ENCODE measurements around the gene ZBTB22.
"Not testable (repeated sequence)": the region's sequence is repeated elsewhere in the genome, so short reads cannot be mapped to it uniquely, and the experiment has no call there.

The ZBTB22 gene

DNA sequence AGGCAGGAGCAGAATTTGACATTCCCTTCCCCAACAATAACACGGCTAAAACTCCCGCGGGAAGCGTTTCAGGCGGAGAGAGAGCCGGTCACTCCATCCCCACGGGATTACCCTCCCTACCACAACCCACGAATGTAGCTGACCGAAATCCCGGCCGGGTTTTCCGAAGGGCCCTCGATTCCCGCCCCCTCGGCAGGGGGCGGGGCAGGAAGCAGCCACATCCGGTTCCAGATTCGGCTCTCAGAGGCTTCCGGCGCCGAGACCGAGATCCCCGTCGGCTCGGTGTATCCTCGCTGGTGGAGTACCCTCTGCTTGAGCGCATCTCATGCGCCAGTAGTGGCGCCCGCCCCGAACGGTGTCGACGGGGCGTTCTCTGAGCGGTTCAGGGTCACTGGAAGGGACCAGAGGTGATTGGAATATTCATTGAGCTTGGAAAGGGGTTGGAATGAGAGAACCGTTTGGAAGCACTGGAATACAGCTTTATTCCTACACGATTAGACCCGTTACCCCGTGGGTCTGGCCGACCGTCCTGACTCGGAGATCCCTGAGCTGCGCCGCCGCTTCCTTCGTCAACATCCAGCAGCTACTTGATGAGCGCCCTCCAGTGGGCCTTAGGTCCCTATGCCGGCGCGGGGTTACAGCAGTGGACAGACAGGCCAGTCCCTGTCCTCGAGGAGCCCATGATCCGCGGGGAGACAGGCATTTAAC lies 18.2 kb downstream of the ZBTB22 start:
- peak; percentile 90 for DNase-seq

DNA sequence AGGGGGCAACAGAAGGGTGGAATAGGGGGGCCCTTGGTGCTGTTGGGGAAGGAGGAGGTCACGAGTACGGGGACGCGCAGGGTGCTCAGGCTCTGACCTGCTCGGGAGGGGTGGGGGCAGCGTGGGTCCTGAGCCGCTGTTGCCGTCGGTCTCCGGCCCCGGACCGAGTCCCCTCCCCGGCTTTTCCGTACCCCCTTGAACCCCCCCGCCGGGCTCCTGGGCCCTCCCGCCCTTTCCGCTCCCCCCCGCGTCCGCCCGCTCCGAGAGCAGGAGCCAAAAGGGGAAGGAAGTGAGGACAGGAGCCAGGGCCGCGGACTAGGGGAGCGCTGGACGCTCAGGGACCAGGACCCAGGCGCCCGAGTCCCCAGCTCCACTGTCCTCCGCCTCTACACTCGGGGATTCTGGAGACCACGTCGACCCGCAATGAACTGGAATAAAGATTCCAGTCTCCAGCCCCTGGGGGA lies 18.7 kb downstream of the ZBTB22 start, which contains the start of gene RGL2:
Gene RGL2 (minus strand): TSS at position 170 of the 464 bp plus-strand sequence. CDS start 332 bp downstream, outside the sequence.
- peak; percentile 59 for DNase-seq

DNA sequence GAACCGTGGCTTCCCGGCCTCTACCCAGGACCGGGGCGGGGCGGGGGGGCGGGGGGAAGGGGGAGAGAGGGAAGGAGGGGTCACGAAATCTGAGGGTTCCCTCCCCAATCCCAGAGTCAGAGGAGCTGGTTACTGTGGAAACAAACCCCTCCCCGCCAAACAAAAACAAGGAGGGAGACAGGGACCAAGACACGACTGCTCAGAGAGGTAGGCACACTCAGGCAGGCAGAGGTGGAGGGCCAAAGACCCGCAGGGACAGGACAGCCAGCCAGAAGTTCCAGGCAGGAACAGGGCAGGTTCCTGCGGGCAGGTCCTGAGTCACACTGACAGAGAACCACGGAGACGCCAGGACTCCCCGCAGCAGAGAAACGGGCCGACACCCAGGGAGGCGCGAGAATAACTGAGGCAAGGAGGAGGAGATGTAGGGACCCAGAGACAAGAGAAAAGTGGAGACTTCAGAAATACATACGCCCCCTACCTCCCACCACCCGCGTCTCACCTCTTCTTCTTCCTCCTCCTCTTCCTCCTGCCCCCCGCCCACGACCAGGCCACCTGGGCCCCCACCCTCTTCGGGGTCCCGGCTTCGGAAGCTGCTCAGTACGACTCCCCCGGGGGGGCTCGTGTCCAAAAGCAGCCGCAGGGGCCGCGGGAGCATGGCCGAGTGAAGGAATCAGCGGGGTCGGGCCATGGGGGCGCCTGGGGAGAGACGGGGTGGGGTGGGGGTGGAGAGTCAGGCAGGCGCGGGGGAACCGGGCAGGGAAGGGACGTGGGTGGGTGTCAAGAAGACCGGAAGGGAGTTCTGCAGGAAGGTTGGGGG lies 19.4 kb downstream of the ZBTB22 start:
- peak; percentile 13 for DNase-seq

DNA sequence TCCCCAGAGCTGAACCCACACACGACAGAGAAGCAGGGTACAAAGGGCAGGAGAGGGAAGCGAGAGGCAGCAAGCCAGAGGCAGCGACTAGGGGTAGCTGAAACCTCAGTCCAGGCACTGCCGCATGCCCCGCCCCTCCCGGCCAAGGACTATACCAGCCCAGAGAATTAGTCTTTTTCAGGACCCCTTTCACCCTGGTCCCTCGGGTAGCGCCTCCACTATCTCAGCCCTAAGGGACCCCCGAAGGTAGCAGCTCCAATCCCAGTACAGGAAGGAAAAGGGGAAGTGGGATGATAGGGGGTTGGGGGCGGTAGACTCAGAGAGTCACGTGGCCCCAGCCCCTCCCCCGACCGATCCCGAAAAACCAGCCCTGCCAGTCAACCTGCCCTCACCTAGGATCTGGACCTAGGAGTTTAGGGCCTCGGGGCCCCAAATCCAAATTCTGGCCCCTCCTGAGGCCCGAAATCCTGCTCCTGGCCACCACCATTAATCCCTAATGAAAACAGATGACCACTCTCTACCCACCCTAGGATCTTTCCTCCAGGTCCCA lies 20.1 kb downstream of the ZBTB22 start:
- DNase-seq, result no peak

DNA sequence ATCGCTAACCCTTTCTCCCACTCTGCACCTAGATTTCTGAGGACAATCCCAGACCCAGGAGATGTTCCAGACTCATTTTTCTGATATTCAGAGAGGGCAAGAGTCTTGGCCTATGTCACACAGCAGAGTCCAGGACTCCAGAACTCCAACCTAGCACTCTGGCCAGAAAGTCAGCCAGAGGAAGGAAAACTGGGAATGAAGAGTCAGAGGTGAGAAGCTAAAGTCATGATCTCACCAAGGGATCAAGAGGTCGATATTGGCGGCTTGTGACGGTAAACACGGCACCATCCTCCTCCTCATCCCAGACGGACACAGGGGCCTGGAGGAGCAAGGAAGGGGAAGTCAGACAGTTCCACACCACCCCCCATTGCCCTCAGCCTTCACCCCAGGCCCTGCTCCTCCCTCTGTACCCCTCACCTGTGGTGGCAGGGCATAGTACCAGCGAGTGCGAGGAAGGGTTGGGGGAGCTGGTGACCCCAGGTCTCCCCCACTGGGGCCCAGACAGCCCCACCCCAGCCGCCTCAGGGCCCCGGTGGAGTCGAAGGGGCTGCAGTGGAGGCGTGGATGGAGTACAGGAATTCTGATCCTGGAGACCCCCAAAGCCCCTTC lies 20.6 kb downstream of the ZBTB22 start:
- DNase-seq, result no peak

DNA sequence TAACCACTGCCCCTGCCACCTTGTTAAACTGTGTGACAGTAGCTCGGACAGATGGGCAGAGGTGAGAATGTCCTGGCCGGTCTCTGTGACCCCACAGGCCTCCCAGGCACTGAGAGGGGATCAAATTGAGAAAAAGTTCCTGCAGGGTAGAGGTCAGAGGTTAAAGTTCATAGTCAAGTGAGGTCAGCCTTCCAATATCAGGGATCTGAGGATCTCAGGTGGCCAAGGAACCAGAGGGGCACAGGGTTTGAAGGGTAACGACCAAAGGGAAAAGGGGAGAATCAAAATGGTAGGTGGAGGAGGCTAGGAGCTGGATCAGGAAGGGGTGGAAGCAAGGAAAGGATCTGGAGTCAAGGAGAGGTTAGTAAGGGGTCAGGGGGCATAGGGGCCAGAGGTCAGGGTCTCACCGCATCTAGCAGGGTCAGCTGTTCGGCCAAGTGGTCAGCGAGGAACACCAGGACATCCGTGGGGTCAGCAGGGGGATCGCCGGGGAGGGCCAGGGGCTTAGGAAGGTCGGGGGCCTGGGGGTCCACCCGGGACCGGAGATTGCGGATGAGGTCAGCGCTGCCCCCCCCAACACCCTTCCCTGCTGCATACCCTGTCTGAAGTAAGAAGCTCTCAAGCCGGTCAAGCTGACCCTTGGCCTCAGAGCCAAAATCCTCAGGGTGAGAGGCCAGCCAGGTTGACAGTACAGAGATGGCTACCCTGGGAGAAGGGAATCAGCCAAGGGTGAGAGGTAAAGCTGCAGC lies 21.7 kb downstream of the ZBTB22 start:
- no peak for DNase-seq

DNA sequence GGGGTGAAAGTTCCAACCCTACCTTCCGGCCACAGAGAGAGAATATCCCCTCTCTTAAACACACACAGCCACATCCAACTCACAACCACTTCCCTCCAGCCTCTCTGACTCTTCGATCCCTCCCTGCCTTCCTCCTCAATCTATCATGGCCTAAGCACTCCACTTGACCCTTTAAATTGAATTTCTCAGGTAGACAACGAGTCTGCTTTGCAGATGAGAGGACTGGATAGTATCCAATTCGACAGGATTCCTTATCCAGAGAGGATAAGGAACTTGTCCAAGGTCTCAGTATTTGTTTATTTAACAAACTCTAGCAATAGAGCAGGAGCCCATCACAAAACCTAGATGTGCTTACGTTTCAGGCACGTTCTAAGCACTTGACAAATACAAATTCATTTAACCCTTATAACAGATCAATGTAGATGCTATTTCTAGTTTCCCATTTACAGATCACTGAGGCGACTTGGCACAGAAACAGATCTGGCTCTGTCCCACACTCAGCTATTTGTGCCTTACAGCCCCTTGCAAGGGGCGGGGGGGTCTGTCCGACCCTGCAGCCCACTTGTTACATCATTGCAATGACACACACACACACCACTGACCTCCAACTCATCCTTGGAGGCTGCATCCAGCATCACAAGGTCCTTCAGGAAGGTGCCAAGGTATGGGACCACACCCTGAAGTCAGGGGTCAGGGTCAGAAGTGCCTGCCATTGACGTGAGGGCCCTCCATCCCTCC lies 23.3 kb downstream of the ZBTB22 start:
- DNase-seq, result no peak

DNA sequence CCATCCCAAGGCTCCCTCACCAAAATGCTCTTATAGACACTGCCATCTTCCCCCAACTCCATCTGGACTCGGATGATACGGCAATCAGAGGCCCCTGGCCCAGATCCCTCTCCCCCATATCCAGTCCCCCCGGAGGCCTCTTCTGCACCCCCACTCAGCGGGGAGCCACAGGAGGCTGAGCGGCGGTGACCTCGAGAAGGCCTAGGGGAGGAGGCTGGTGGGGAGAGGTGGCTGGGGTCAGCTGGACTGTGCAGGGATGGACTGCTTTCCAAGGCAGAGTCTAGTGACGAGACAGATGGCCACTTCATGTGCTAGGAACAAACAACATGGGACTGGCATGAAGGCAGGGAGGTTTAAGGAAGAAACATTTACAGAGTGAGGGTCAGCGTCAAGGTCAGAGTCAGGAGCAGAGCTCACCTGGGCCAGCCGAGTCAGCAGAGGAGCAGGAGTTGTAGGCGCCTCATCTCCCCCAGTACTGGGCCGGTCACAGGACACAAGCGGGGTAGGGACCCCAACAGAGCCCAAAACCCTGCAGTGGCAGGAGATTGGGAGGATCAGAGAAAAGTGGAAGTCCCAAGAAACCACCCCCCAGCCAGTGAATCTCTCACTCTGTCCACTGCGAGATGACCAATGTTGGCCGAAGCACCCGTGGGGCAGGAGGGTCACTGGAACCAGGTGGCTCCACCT lies 24.4 kb downstream of the ZBTB22 start:
- DNase-seq, result no peak

DNA sequence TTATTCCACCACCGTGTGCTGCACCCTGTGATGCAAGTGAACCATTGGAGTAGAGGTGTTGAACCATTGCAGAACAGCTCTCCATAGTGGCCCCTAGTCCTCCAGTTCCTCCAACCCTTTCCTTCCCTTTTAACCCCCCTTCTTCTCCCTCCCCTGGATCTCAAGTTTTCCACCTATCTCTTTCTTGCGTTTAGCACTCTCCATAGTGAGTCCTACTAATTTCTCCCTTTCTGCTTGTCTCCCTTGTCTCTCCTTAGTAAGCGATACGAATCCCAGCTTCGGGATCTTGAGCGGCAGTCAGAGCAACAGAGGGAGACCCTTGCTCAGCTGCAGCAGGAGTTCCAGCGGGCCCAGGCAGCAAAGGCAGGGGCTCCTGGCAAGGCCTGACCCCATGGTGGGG lies 27.1 kb downstream of the ZBTB22 start:
- DNase-seq, result no peak

DNA sequence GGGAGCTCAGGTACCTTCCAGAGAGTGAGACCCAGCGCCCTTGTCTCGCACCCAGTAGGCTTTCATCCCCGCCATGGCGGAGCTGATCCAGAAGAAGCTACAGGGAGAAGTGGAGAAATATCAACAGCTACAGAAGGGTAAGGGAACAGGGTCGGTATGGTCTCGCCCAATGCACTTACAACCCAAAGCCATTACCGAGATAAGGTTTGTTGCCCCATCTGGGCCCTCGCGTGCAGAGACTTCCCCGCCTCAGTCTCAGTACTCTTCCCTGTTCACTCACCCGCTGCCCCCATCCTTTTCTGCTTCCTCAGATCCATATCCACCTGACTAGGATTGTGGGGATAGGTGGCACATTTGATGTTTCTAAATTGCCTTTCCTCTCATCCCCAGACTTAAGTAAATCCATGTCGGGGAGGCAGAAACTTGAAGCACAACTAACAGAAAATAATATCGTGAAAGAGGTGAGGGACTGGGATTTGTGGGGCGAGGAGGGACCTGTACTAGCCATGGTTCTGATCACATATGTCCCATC lies 27.7 kb downstream of the ZBTB22 start:
- DNase-seq, result no peak

DNA sequence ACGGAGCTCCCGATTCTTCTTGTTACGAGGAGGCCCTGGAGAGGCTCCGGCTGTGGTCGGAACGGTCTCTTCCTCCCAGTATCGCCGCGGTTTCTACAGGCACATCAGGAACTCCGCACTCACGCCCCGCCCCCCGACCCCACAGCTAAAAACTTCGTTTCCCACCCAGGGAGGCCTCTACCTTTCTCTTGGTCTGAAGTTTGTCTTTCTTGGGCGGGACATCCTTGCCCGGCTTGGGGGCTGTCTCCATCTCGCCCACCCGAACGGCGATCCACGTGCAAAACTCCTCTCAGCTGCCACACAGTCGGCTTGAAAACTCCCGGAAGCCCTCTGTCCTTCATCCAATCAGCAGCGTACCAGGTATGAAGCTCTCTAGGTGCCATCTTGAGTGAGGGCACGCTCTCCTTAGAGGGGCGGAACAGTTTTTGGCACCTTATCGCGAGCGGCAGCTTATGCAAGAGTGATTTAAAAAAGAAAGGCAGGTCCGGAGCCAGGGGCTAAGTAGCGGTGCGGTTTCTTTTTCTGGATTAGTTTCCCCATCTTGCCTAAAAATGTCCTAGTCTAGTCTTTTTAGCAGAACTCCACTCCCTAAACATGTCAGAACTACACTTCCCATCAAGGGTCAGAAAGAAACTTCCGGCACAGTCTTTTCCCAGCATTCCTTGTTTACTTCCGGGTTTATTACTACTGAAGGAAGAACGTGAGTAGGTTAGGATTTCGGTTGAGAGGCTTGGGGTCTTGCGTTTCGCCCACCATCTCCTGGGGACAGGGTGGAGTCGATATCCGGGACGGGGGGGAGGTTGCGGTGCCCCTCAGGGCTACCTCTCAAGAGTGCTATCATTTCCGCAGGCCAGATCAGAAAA lies 28.4 kb downstream of the ZBTB22 start, which contains the start of the genes PFDN6 and WDR46:
Gene PFDN6 (plus strand): TSS at position 681 of the 863 bp plus-strand sequence. CDS start 256 bp downstream, outside the sequence.
Gene WDR46 (minus strand): TSS at position 319 of the 863 bp plus-strand sequence. CDS start 69 bp downstream, at position 250.
- DNase-seq, result peak; percentile 97

DNA sequence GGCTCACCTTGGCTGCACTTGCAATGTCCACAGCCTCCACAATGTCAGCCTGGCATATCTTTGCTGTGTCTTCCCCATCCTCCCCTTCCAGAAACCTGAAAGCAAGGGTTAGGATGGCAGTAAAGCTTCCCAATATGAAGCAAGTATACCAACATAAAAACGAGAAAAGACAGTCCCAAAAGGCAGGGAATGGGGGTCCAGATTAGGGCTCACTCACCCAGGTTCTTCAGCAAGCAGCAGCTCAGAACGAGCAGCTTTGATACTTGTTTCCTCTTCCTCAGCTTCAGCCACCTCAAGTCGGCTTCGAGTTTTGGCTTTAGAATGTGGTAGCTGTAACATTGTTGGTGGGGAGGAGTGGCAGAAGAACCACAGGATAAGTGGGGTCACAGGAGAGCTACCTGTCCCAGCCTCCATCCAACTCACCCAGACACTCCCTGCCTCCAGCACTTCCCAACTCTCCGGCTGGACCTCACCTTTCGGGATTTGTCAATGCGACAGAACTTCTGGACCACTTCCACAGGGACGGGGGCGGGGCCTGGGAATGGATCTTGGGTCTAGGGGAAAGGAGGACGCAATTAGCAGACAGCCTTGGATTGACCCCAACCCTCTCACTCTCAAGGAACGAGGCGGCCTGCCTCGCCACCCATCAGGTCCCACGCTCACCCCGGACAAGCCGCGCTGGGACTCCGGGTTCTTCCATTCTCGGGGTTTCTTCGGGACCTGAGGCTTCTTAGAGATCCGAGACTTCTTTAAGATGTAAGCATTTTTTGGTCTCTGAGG lies 29.2 kb downstream of the ZBTB22 start:
- DNase-seq, result no peak

DNA sequence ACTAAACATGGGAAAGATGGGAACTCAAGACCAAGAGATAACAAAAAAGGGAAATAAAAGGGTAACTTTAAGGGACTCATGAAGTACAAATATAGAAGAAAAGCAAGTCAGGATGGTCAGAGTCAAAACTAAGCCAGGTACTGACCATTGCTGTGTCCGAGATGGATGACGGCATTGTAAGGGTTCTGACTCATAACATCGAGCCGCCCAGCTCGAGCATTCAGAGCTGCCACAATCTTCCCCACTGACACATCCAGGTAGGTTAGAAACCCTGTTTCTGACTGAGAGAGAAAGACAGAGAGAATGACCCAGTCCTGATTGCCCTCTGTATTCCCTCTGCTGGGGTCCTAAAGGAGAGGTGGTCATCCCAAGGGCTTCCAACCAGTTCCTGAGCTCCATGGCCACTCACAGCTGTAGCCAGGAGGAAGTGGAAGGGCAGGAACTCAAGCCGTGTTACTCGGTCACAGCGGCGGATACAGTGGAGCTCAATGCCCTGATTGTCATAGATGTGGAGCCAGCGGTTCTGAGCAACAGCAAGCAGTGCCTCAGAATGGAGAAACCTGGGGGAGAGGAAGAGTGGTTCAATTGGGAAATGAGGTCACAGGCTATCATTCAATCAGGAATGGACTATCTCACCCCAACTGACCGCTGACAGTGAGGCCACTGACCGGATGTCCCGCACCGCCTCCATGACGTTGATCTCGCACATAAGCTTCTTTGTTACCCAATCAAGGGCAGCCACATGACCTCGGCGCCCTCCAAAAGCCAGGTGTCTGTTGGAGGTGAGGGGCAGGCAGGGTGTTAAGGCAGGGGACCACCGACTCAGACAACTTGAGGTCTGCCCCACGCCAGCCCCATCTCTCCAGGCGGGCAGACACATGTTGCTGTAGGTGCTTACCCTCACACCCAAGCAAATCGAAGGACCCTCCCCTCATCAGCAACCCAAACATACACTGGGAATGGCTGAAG lies 30.3 kb downstream of the ZBTB22 start:
- DNase-seq, result no peak

DNA sequence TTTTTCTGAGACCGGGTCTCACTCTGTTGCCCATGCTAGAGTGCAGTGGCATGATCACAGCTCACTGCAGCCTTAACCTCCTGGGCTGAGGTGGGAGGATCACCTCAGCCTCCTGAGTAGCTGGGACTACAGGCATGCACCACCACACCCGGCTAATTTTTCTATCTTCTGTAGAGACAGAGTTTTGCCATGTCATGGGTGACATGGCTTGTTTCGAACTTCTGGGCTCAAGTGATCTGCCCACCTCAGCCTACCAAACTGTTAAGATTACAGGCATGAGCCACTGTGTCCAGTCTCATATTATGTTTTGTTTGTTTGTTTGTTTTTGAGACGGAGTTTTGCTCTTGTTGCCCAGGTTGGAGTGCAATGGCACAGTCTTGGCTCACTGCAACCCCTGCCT lies 32.3 kb downstream of the ZBTB22 start:
- DNase-seq, result not testable (repeated sequence)

DNA sequence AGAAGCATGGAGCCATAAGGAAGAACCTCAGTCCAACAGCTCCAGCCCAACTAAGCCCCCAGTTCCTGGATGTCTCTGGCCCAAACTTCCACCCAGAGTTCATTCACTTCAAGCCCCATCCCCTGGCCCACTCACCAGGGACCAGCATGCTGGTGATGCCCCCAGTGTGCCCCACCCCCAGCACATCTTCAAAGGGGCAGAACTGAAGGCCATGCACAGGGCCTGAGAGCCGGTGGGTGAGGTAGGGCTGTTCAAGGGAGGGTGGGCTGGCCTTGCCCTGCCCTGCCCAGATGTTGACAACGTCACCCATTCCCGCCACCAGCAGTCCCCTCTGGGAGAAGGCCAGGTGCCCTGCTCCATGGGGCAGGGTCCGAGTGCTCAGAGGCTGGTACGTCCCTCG lies 37.0 kb downstream of the ZBTB22 start:
- no peak for DNase-seq

DNA sequence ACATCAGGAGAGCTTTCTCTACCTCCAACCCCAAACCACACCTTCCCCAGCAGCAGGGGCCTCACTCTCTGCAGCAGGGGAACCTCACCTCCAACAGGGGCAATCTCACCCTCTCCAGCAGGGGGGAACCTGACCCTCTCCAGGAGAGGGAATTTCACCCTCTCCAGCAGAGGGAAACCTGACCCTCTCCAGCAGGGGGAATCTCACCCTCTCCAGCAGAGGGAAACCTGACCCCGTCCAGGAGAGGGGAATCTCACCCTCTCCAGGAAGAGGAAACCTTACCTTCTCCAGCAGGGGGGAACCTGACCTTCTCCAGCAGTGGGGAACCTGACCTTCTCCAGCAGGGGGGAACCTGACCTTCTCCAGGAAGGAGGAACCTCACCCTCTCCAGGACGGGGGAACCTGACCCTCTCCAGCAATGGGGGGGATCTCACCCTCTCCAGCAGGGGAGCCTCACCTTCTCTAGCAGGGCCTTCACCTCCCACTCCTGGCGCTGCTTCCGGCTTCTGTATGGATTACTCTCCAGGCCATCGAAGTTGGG lies 37.5 kb downstream of the ZBTB22 start:
- peak; percentile 75 for DNase-seq

DNA sequence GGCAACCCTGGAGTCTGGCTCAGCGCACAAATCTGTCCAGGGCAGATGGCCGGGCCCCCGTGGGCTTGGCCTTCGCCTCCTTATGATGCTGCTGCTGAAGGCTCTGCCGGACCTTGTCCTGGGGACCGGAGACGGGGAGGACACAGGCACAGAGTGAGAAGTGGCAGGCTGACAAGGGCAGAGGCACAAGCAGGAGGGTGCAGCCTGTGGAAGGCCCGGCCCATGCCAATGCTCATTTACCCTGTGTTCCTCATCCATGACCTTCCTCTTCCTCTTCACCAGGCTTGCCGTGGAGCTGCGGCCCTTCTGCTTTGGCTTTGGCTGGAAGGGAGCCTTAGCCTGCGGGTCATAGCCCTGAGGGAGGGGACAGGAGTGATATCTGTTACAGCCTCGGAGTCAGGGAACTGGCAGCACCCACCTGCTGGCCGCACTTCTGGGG lies 38.3 kb downstream of the ZBTB22 start:
- DNase-seq, result no peak
